C4-2B (cell line): ENCODE data around the gene CFAP77.

Experiments used
- H3K27ac ChIP-seq: fragments of 450-650 bp; 2 replicates; pipeline ENCODE4 v1.5.1; 2017
- ZFX ChIP-seq: fragments of 450-650 bp; IDR thresholded peaks from 2 replicates; pipeline ENCODE4 v1.6.1; 2017
- TF ChIP-seq, protein P1 (sequence below): fragments of 450-650 bp; conservative IDR thresholded peaks from 2 replicates; pipeline ENCODE4 v1.5.1; 2017; ENCODE audit warnings: mild to moderate bottlenecking

Gene CFAP77

DNA sequence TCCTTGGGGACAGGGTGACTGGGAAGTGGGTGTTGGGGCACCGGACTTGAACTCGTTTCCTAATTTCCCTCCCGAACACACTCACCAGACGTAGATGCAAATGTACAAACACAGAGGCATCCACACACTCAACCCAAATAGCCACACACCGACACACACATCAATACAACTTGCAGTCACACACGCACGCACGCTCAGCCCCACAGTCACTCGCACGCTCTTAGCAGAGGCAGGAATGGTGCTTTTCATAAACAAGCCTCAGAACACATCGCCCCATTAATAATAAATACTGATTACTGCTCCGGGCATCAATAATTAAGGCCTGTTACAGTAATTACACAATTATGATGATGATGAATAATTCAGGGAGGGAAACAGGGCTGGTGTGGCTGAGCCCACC, 178.1 kb downstream of the CFAP77 start:
- no peak overlapping the region for H3K27ac ChIP-seq
- no peak for TF ChIP-seq ZFX
- TF ChIP-seq, protein P1, sequence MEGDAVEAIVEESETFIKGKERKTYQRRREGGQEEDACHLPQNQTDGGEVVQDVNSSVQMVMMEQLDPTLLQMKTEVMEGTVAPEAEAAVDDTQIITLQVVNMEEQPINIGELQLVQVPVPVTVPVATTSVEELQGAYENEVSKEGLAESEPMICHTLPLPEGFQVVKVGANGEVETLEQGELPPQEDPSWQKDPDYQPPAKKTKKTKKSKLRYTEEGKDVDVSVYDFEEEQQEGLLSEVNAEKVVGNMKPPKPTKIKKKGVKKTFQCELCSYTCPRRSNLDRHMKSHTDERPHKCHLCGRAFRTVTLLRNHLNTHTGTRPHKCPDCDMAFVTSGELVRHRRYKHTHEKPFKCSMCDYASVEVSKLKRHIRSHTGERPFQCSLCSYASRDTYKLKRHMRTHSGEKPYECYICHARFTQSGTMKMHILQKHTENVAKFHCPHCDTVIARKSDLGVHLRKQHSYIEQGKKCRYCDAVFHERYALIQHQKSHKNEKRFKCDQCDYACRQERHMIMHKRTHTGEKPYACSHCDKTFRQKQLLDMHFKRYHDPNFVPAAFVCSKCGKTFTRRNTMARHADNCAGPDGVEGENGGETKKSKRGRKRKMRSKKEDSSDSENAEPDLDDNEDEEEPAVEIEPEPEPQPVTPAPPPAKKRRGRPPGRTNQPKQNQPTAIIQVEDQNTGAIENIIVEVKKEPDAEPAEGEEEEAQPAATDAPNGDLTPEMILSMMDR = no peak

DNA sequence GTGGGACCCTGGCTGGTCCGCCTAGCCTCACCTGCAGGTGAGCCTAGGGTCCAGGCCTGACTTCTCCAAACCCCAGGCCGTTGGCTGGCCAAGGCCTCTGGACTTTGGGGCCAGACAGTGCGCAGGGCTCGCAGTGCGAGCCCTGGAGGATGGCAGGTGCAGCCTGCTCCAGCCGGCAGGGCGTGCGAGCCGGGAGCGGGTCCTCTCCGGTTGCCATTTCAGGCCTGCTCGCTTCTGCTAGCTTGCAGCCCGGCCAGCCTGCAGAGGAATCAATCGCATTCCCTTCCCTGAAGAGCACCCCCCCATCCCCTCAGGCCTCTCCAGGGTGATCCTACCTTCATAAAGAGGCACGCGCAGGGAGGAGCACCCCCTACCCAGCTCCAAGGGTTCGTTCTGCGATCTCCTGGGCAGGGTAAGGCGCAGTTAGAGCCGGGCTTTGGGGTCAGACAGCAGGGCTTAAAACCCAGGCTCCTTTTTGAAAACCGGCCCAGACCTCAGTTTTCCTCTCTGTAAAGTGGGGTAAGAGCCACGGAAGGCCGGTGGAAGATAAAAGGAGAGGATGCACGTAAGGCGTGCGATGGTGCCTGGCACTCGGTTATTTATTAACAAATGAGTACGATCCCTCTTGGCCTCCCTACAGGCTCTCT, 178.6 kb downstream of the CFAP77 start:
- TF ChIP-seq ZFX = no peak
- TF ChIP-seq, protein P1 = no peak
- no peak overlapping the region for H3K27ac ChIP-seq

DNA sequence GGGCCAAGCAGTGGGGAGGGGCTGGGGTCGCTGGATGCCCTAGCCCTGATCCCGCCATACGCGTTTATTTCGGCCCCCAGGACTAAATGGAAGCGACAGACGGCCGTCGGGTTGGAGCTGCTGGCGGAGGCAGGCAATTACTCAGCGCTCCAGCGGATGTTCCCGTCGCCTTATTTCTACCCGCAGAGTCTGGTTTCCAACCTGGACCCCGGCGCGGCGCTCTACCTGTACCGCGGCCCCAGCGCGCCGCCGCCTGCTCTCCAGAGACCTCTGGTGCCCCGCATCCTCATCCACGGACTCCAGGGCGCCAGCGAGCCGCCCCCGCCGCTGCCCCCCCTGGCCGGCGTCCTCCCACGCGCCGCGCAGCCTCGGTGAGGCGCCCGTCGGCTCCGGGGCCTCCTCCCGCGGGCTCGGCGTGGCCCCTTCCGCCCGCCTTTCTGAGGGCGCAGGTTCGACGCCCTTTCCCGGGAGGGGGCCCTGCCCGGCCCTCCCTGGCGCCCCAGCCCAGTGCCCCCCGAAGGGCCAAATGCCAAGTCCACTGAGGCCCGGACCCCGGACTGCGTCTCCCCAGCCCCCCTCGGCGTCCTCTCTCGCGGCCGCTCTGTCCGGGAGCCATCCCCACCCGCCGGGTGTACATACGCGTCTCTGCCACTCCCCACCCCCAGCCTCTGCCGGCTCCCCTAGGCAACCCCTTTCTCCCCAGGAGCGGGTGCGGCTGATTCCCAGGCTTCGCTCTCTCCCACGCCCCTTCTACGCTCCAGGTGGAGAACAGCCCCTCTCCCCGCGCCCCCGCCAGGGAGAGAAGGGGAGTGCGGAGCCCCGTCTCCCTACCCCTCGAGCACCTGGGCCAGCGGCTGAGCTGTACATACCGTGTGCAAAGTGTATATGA, 179.4 kb downstream of the CFAP77 start:
- TF ChIP-seq, protein P1 = no peak
- TF ChIP-seq ZFX = no peak
- no peak overlapping the region for H3K27ac ChIP-seq

DNA sequence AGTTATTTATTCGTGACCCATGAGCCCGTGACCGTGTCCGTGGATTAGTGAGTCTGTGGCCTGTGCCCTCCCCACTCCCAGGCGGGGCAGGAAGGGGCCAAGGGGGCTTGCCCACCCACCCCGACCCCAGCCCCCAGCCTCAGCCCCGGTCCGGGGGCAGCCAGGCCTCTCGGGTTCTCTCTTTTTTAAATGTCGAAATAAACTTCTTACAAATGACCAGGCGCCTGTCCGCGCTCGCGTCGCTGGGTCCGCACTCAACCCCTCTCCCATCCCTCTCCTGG, 180.0 kb downstream of the CFAP77 start:
- H3K27ac ChIP-seq = no peak overlapping the region
- TF ChIP-seq, protein P1 = no peak
- no peak for TF ChIP-seq ZFX

DNA sequence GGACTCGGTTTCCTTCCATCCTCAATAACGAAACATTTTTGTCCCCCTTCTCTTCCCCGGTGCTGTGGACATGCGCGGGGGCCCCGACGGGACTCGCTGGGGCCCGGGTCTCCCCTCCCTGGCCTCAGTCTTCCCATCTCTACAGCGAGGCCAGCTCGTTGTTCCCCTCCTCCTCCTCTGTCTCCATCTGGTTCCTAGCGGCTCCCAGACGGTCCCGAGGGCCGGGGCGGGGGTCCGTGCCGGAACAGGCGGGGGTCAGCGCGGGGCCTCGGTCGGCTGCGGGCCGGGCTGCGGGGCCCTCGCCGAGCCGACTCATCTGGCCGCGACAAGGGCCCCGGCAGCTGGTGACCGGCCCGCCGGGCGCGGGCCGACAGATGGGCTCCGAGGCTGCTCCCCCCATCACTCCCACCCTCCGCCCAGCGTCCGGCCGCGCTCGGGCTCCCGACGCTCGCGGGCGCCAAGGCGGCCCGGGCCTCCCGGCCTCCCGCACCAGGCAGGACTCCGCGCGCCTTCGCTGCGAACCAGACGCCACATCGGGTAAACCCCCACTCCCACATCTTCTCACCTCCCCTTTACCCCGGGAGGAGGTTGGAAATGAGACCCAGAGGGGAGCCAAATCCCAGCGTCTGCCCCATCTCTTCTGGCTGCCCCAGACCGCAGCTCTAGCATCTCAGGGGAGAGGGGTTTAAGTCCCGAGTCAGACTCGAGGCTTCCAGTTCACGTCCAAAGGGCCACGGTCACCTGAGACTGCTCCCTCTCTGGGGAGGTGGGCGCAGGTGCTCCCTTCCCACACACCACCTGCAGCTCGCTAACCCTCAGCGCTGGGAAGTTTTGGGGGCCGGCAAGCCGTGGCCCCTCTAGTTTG, 180.5 kb downstream of the CFAP77 start:
- TF ChIP-seq, protein P1 = no peak
- no peak for TF ChIP-seq ZFX
- H3K27ac ChIP-seq = no peak overlapping the region

DNA sequence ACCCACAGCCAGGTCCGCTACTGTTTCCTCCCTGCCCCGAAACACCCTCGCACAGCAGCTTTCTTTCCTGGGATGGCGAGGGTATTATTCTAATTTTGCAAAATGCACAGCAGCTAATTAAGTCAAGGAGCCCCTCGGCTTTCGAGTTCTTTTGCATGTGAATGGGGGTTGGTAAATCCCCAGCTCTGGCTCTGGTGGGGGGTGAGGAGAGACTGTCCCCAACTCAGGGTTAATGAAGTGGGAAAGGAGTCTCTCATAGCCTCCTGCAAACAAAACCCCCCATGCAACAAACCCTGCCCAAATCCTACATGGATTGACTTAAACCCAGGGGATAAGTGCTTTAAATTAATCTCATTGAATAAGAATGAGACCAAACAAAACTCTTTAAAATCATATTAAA, 181.2 kb downstream of the CFAP77 start:
- H3K27ac ChIP-seq = no peak overlapping the region
- TF ChIP-seq ZFX = no peak
- TF ChIP-seq, protein P1 = no peak
